Medulla oblongata (tissue), 1 donor: ENCODE measurements around the gene SEMA5A.

Experiments used
- DNase-seq: peaks from one replicate; pipeline ENCODE4 v3.0.0-alpha.2; 2015; ENCODE audit errors: extremely low spot score

SEMA5A gene

GRCh38 chr5:9479361-9479760 lies 66.5 kb downstream of the SEMA5A start:
- no peak for DNase-seq

GRCh38 chr5:9477537-9477936 lies 68.3 kb downstream of the SEMA5A start:
- no peak for DNase-seq

DNA sequence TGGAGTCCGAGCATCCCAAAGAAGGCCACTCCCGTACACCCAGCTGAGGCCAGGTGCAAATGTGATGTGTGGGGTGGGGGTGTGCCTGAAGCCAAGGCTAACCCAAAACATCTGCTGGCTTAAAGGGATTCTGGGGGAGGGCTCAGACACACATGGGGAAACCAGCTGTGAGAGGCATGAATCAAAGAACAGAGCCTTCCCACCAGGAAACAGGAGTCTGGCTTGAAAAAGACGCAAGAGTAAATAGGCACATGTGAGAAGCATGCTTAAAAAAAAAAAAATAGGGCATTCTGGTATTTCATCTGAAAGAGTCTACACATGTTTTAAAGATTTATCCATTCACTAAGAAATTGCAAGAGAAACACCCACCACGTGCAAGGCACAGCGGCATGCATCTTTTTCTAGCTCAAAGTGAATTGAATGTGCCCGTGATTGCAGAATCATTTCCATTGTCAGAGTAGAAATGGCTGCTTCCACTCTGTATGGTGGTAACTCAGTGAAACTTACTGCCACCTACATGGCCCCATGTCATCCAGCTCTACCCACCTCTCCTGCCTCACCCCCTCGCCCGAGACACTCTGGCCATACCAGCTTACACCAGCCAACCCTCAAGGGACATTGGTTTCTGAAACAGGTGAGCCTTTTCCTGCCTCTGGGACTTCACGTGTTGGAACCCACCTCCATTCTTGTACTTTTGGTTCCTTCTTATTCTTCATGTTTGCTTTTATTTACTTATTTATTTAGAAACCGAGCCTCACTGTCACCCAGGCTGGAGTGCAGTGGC lies 71.5 kb downstream of the SEMA5A start:
- DNase-seq, result no peak

DNA sequence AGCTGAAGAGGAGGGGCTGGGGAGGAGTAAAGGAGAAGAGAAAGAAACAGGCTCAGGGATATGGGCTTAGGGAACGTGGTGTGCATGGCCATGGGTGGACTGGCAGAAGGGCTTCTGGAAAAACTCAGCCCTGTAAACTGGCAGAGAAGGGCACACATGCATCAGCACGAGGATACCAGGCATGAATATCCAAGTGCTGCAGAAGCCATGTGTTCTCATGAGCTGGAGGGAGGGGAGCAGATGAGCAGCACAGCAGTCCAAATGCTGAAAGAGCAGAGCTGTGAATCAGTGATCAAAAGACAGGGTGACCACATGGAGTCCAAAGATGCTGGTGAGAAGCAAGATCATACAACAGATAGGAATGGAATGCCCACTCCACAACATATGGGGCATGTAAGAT lies 72.3 kb downstream of the SEMA5A start:
- DNase-seq, result no peak

DNA sequence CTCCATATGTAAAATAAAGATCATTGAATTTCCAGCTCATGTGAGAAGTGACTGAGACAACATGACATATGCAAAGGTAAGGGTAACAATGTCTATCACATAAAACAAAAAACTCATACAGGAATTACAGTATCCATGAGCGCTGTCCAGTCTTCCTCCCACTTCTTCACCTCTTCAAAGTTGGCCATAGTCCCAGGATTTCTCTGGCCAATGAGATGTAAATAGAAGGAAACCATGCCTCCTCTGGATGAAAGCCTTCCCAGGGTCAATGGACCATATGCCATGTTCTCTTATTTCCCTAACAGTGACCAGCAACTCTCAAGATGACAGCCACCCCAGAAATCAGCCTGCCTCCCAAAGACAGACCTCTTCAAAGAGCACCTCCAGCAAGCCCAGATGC lies 75.5 kb downstream of the SEMA5A start:
- no peak for DNase-seq

GRCh38 chr5:9468060-9468388 lies 77.9 kb downstream of the SEMA5A start:
- DNase-seq, result peak; percentile 48

GRCh38 chr5:9467199-9468059 lies 78.4 kb downstream of the SEMA5A start:
- DNase-seq, result no peak

DNA sequence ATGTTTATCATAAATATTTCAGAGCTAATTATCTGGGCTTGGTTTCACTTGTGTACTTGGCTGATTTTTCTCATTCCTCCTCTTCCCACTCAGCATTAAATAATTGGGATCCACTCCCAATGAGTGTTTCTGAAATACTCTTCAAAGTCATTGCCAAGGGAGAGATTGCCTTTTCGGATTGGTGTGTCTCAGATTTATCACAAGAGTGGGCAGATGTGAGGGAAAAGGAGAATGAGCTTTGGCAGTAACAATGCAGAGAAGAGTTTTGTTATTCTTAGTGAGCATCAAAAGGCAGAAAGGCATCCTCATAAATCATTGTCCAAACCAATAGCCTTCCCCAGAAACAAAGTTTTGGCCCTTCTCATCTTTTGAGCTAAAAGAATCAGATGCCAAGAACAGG lies 79.2 kb downstream of the SEMA5A start:
- no peak for DNase-seq

- peak; percentile 24 for DNase-seq
These were observed 81.4 kb downstream of the SEMA5A start for GRCh38 chr5:9464478-9464877.

DNA sequence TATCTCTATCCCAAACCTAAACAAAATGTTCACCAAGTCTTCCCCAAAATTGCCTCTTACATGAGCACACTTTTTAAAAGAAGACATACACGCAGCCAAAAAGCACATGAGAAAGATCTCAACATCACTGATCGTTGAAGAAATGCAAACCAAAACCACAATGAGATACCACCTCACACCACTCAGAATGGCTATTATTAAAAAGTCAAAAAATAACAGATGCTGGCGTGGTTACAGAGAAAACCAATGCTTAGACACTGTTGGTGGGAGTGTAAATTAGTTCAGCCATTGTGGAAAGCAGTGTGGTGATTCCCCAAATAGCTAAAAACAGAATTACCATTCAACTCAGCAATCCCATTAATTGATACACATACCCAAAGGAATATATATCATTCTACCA lies 83.8 kb downstream of the SEMA5A start:
- DNase-seq, result no peak

DNA sequence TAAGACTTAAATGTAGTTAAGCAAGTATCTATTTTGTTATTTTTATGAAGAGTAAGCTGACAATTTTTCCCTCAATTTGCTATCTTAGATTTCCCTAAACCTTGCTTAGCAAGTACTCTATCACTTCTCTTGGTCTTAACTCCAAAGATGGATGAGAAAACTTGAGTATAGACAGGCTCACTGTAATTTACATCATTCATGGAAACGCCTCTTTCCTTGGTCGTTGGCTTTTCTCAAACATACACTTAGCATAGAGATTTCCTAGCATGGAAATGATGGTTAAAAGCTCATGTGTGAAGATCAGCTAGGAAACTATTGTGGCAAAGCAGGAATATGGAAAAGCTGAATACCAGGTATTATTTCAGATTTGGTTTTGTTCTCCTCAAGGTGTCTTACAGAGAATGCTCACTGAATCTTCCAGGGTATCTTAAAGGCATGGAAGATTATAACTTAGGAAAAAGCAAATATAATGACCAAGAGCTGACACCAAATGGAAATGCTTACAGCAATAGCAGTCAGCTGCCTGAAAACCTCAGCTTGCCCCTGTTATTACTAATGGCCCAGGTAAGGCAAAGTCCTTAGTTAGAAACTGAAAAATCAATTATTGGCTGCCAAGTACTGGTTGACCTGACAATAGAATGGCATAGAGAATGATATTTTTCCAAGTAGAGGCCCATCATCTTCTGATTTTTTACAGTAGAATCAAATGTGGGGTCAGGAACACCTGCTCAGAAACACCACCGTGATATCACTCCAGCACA lies 84.8 kb downstream of the SEMA5A start:
- no peak for DNase-seq

GRCh38 chr5:9456435-9457042 lies 89.3 kb downstream of the SEMA5A start:
- DNase-seq, result no peak

- no peak for DNase-seq
These were observed 89.9 kb downstream of the SEMA5A start for GRCh38 chr5:9455826-9456434.

DNA sequence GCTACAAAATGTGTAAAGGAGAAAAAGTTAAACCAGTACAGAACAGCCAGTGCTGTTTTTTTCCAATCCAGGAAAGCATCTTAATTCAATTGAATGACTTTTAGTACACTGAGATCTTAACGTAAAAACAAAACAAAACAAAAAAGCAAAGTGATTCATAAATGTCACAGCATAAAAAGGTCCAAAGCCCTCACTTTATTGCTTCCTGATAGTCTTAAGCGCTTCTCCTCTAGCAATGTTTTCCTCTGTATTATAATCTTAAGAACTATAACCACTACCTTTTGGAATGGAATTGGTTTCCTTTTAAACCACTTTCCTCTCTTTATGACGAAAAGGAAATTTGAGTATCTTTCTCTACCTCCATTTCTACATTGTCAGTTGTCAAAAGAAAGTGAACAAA lies 91.4 kb downstream of the SEMA5A start:
- no peak for DNase-seq

- no peak for DNase-seq
These were observed 91.8 kb downstream of the SEMA5A start for GRCh38 chr5:9454012-9454481.

GRCh38 chr5:9453480-9454011 lies 92.3 kb downstream of the SEMA5A start:
- DNase-seq, result no peak

DNA sequence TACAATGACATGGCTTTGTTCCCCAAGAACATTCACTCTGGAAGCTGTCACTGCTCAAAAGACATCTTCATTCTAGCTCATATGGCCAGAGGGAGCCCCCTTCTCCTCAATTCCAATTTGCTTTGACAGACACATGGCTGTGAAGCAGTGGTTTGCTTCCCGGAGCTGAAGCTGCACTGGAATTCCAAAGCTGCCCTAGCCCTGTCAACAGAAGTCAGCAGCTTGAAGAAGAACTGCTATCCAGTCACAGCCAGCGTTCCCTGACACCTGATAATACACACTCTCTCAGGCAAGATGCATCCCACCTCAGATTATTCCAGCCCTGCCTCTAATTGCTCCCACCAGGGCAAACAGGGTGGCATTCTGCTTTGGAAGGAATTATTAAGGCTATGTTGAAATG lies 93.7 kb downstream of the SEMA5A start:
- no peak for DNase-seq

DNA sequence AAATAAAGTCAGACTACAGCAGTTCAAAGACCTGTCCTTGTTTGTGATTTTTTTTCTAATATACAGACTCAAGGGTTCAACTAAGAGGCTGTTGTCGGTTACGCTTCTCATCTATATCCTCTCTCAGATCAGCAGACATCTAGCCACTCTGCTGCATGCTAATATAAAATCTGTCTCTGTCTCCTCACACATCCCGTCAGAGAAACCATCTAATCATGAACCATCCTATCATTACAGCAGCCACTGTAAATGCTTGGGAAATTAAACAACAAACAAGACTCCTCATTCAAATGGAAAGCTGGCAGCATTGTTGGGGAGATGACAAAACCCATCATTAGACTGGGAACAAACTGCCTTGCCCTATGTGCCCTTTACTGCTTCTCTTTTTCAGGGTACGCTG lies 94.8 kb downstream of the SEMA5A start:
- no peak for DNase-seq

DNA sequence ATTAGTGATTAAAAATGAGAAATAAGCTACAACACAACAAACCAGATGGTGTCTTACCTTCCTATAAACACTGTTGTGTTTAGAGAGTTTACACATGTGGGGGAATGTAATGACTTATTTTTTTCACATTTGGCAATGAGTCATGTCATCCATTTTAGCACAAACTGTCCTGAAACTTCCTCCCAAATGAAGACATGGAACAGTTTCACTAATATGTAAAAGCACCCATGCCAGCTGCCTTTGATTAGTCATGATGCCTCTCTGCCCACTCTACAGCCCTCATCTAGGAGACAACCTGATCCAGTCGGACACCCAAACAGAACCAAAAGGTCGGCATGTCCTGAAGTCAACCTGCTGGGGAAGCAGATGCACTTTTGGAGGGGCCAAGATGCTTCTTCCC lies 98.2 kb downstream of the SEMA5A start:
- DNase-seq, result no peak

DNA sequence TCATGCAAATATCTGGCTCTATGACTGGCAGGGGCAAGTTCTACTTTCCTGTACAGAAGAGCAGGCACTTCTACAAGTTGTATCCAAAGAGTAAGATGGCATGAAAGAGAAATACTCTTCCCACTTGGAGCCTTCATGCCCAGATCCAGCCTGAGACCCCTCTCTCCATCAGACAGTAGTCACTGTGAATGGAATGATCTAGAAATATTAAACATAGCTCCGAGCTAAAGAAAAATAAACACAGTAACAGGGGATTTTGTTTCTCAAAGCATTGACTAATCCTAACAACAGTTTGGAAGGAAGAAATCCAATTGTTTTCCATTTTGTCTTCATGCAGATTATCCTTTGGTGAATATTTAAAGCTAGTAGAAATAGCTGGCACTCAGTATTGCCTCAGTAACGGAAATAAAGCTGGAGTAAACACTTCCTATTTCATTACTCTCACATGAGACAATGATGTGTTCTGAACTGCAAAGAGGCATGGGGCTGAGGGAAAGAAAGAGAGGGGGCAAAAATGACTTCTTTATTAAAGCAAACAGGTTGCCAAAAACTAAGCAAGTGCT lies 100.0 kb downstream of the SEMA5A start:
- DNase-seq, result no peak

GRCh38 chr5:9444346-9444745 lies 101.5 kb downstream of the SEMA5A start:
- no peak for DNase-seq
